Hematopoietic multipotent progenitor cell treated with erythropoietin and hydrocortisone succinate and interleukin-3 and kit ligand, for 17 days (in vitro differentiated cells): Measurements from ENCODE around the gene LIMS1.
"Not testable (repeated sequence)": the region's sequence is repeated elsewhere in the genome, so short reads cannot be mapped to it uniquely, and the experiment has no call there.

Source experiments
- DNase-seq: peaks from one replicate; pipeline ENCODE4 v3.0.0-alpha.2; 2015; ENCODE audit warnings: low spot score

LIMS1 gene

GRCh38 chr2:108552566-108552965 is 18.3 kb downstream of the LIMS1 start:
- DNase-seq, result no peak

- no peak for DNase-seq
Measured at GRCh38 chr2:108553209-108553919, 19.1 kb downstream of the LIMS1 start.

- DNase-seq, result no peak
Measured at GRCh38 chr2:108554528-108554927, 20.3 kb downstream of the LIMS1 start.

GRCh38 chr2:108555572-108555971 is 21.3 kb downstream of the LIMS1 start:
- no peak for DNase-seq

GRCh38 chr2:108556581-108556980 is 22.3 kb downstream of the LIMS1 start:
- DNase-seq, result not testable (repeated sequence)

GRCh38 chr2:108560241-108560811 is 26.1 kb downstream of the LIMS1 start:
- no peak for DNase-seq

GRCh38 chr2:108560895-108561530 is 26.7 kb downstream of the LIMS1 start:
- no peak for DNase-seq

GRCh38 chr2:108562274-108562673 is 28.0 kb downstream of the LIMS1 start:
- no peak for DNase-seq

- DNase-seq, result no peak
Measured at GRCh38 chr2:108564510-108564909, 30.2 kb downstream of the LIMS1 start.

GRCh38 chr2:108565778-108566375 is 31.6 kb downstream of the LIMS1 start:
- no peak for DNase-seq

- DNase-seq, result no peak
Measured at GRCh38 chr2:108570416-108570815, 36.1 kb downstream of the LIMS1 start.

- no peak for DNase-seq
Measured at GRCh38 chr2:108571286-108571685, 37.0 kb downstream of the LIMS1 start.

- DNase-seq, result no peak
Measured at GRCh38 chr2:108573061-108573460, 38.8 kb downstream of the LIMS1 start.

- DNase-seq, result no peak
Measured at GRCh38 chr2:108574332-108574731, 40.1 kb downstream of the LIMS1 start.

GRCh38 chr2:108575132-108575966 is 41.1 kb downstream of the LIMS1 start:
- no peak for DNase-seq

GRCh38 chr2:108577099-108577498 is 42.8 kb downstream of the LIMS1 start:
- no peak for DNase-seq

GRCh38 chr2:108579623-108580022 is 45.4 kb downstream of the LIMS1 start:
- DNase-seq, result no peak

- no peak for DNase-seq
Measured at GRCh38 chr2:108580050-108580449, 45.8 kb downstream of the LIMS1 start.

GRCh38 chr2:108583903-108584520 is 49.7 kb downstream of the LIMS1 start:
- peak; percentile 83 for DNase-seq

- no peak for DNase-seq
Measured at GRCh38 chr2:108585436-108585835, 51.2 kb downstream of the LIMS1 start.

- DNase-seq, result no peak
Measured at GRCh38 chr2:108586116-108586515, 51.8 kb downstream of the LIMS1 start.

- DNase-seq, result no peak
Measured at GRCh38 chr2:108586631-108587030, 52.4 kb downstream of the LIMS1 start.
